GM12878 (cell line): ENCODE measurements around the gene PHRF1. TPM values are rescaled to one million over a fixed set of nuclear protein-coding genes. Genes with fewer than 3 reads are reported as not detected.

Source experiments
- ATAC-seq: fragments of 200-7000 bp; cut with Tn5 transposase; 3 replicates; pipeline ENCODE4 v1.9.1; 2020; ENCODE audit warnings: mild to moderate bottlenecking, moderate library complexity
- BruUV-seq: library from RNA; stranded (reverse); fragments of 400-500 nt; replicated peaks from 2 replicates; lab custom pipeline; 2021; lab: Mats Ljungman, UMichigan
- CTCF ChIA-PET: fragments of 300-600 bp; sonication (Branson Sonifier 250); formaldehyde crosslinking; extraction: SDS; loops from one replicate; lab custom pipeline; 2021; ENCODE audit warnings: inconsistent platforms; lab: Yijun Ruan, JAX
- POLR2A ChIA-PET: fragments of 350-600 bp; formaldehyde crosslinking; extraction: SDS; loops from one replicate; lab custom pipeline; 2021; ENCODE audit warnings: inconsistent platforms; lab: Charles Lee
- RAD21 ChIA-PET: fragments of 300-600 bp; sonication (Branson Sonifier 250); formaldehyde crosslinking; loops from one replicate; lab custom pipeline; 2023; ENCODE audit warnings: antibody characterized with exemption; ENCODE audit not compliant: unreplicated experiment; lab: Charles Lee
- SMC1A ChIA-PET: fragments of 300-600 bp; sonication (Branson Sonifier 250); formaldehyde crosslinking; loops from one replicate; lab custom pipeline; 2023; ENCODE audit not compliant: unreplicated experiment, uncharacterized antibody; lab: Charles Lee
- DNase-seq: peaks from one replicate; pipeline ENCODE4 v3.0.0-alpha.2; 2011; ENCODE audit warnings: low read depth, low spot score
- FAIRE-seq: peaks from 3 replicates; lab custom pipeline; 2011; peaks lifted over from hg19 to GRCh38; lab: Jason Lieb, UNC
- H2AFZ ChIP-seq: 2 replicates; pipeline ENCODE4 v1.6.0; 2011; ENCODE audit warnings: low read depth, low read length, control low read depth; ENCODE audit not compliant: control insufficient read depth
- H3K27ac ChIP-seq: 2 replicates; pipeline ENCODE4 v1.5.1; 2011; ENCODE audit warnings: control low read depth; ENCODE audit not compliant: control insufficient read depth, insufficient read depth
- H3K27me3 ChIP-seq, 2 experiments: replicated peaks in 1 of 2; 2 replicates each; pipeline versions ENCODE4 v1.6.0 to v1.6.1; 2011; ENCODE audit warnings: low read length in 1 of 2; ENCODE audit not compliant: control insufficient read depth in 2 of 2, insufficient read depth in 2 of 2
- H3K36me3 ChIP-seq, 2 experiments: 2 replicates each; pipeline ENCODE4 v1.5.1; 2011; ENCODE audit warnings: low read length in 1 of 2; ENCODE audit not compliant: control insufficient read depth in 2 of 2, insufficient read depth in 2 of 2
- H3K4me1 ChIP-seq: 2 replicates; pipeline ENCODE4 v1.6.1; 2011; ENCODE audit warnings: mild to moderate bottlenecking, low read length, moderate library complexity, mixed read lengths; ENCODE audit not compliant: control insufficient read depth, insufficient read depth
- H3K4me2 ChIP-seq: 2 replicates; pipeline ENCODE4 v1.6.0; 2011; ENCODE audit warnings: control low read depth; ENCODE audit not compliant: control insufficient read depth, insufficient read depth
- H3K4me3 ChIP-seq: fragments of 200-600 bp; sonication (generic); 2 replicates; pipeline ENCODE4 v1.5.1; 2016
- H3K79me2 ChIP-seq: 2 replicates; pipeline ENCODE4 v1.6.0; 2011; ENCODE audit warnings: low read length; ENCODE audit not compliant: control insufficient read depth, insufficient read depth
- H3K9ac ChIP-seq: 2 replicates; pipeline ENCODE4 v1.8.0; 2011; ENCODE audit warnings: low read length, control low read depth, mixed read lengths; ENCODE audit not compliant: control insufficient read depth, insufficient read depth
- H3K9me3 ChIP-seq: replicated peaks from 3 replicates; pipeline ENCODE4 v1.5.1; 2011; ENCODE audit warnings: mild to moderate bottlenecking, low read length; ENCODE audit not compliant: control insufficient read depth, insufficient read depth
- H4K20me1 ChIP-seq: 2 replicates; pipeline ENCODE4 v1.6.0; 2011; ENCODE audit not compliant: control insufficient read depth, insufficient read depth
- BACH1 ChIP-seq: fragments of 450-650 bp; IDR thresholded peaks from 2 replicates; pipeline ENCODE4 v1.6.1; 2017; ENCODE audit warnings: mild to moderate bottlenecking, borderline replicate concordance
- CBX5 ChIP-seq: sonication (generic); IDR thresholded peaks from 2 replicates; pipeline ENCODE4 v1.6.1; 2016; ENCODE audit warnings: low read depth, moderate library complexity, mild to moderate bottlenecking, inconsistent platforms
- EGR1 ChIP-seq, 2 experiments: IDR thresholded peaks; 1 replicate in 1 of 2; 2 replicates in 1 of 2; pipeline ENCODE4 v1.6.1; 2011 to 2012; ENCODE audit warnings: low read depth in 2 of 2, low read length in 2 of 2, borderline replicate concordance in 1 of 2, mild to moderate bottlenecking in 1 of 2, moderate library complexity in 1 of 2
- ETV6 ChIP-seq, 2 experiments: fragments of 450-650 bp in 1 of 2; IDR thresholded peaks in 1 of 2; conservative IDR thresholded peaks in 1 of 2; 2 replicates each; pipeline ENCODE4 v1.6.1; 2014; ENCODE audit warnings: antibody characterized with exemption in 1 of 2, borderline replicate concordance in 1 of 2, low read depth in 1 of 2, mild to moderate bottlenecking in 1 of 2, moderate library complexity in 1 of 2
- MXI1 ChIP-seq: fragments of 150-350 bp; IDR thresholded peaks from 2 replicates; pipeline ENCODE4 v1.6.1; 2011; ENCODE audit warnings: low read depth, mild to moderate bottlenecking, inconsistent platforms, low read length, improper control_type of control experiment
- RB1 ChIP-seq: fragments of 450-650 bp; formaldehyde crosslinking; IDR thresholded peaks from 2 replicates; pipeline ENCODE4 v1.6.1; 2017; ENCODE audit warnings: mild to moderate bottlenecking, borderline replicate concordance
- RCOR1 ChIP-seq: conservative IDR thresholded peaks from 2 replicates; pipeline ENCODE4 v1.6.1; 2012; ENCODE audit warnings: low read depth, low read length, improper control_type of control experiment
- SUPT20H ChIP-seq: IDR thresholded peaks from 2 replicates; pipeline ENCODE4 v1.6.1; 2011; ENCODE audit warnings: low read depth, mild to moderate bottlenecking, low read length, moderate library complexity, borderline replicate concordance; ENCODE audit not compliant: control insufficient read depth
- YBX1 ChIP-seq: fragments of 450-650 bp; IDR thresholded peaks from 2 replicates; pipeline ENCODE4 v1.6.1; 2016; ENCODE audit warnings: antibody characterized with exemption
- WGBS: methylation state at CpG from one replicate; pipeline ENCODE4 v1.1.6; 2016; ENCODE audit warnings: low lambda C conversion rate; ENCODE audit not compliant: insufficient replicate concordance, insufficient coverage; ENCODE audit errors: missing lambda C conversion rate; 5-methylcytosine and 5-hydroxymethylcytosine counted together
- in situ Hi-C: fragments of 300-500 bp; cut with MboI; formaldehyde crosslinking; loops from 9 replicates; pipeline ENCODE4 v1.14.3; 2018; ENCODE audit warnings: mixed read lengths
- intact Hi-C: fragments of 100-400 bp; cut with micrococcal nuclease; formaldehyde crosslinking; loops from one replicate; pipeline ENCODE4 v1.14.2; 2022; ENCODE audit not compliant: unreplicated experiment
- polyA plus RNA-seq, 11 experiments: library from polyadenylated mRNA; depleted of rRNA in 4 of 11; unstranded in 6 of 11; stranded (reverse) in 5 of 11; fragments of >200 nt; fragmentation: Nextera tagmentation in 4 of 11; fragmentation: Illumina TruSeq in 1 of 11; extraction: Ambion mirVana in 4 of 11; extraction: Trizol in 1 of 11; gene quantifications; 1 replicate in 1 of 11; 2 replicates in 10 of 11; pipeline versions ENCODE4 v1.2.1 to v1.2.3, GENCODE V29; 2011 to 2016; ENCODE audit warnings: inconsistent platforms in 2 of 11, missing spikeins in 2 of 11, low read depth in 1 of 11
- total RNA-seq, 4 experiments: library from RNA; depleted of rRNA in 3 of 4; stranded (reverse); fragments of >200 nt in 3 of 4; fragmentation: Illumina TruSeq in 1 of 4; extraction: Trizol in 1 of 4; gene quantifications; 2 replicates each; pipeline versions ENCODE4 v1.2.1 to v1.2.3, GENCODE V29; 2013 to 2021
- TF ChIP-seq, protein P1 (sequence below): IDR thresholded peaks from 2 replicates; pipeline ENCODE4 v1.6.1; 2011; ENCODE audit warnings: low read depth, mild to moderate bottlenecking, low read length, moderate library complexity, borderline replicate concordance; ENCODE audit errors: extremely low read depth

Gene PHRF1
- total and polyA plus RNA-seq, 10 of the 15 experiments (the other 5 are each of a cell fraction or from before 2014, with no cell fraction given): 0.13 to 43.5 (median 15.1) TPM

DNA sequence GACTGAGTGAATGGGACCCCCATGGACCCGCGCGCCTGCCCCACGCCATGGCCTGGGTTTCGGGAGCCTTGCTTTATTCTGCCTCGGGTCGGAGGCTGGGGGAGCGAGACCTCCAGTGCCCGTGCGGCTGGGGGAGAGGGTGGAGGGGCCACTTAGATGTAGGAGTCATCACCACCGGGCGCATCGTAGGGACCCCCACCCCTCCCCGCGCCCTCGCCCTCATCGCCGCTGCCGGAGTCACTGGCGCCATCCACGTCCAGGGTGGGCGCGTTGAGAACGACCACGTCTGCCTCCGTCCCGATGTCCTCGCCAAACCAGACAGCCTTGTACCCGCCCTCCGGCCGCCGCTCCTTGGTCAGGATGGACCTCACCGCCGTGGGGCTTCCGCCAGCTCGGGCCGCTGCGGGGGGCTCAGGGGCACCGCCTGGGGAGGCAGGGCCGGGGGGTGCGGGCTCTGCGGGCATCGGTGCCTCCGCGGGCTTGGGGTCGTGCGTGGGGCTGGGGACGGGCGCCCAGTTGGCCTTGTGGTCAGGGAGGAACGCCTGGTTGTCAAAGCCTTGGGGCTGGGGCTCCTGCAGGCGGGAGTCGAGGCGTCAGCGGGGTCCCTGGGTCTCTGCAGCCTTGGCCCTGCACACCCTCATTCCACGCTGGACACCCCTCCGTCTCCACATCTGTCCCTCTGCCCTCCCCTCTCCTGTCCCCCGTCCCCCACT is 41.1 kb downstream of the PHRF1 start:
- peaks cover 8% of the 10 kb centered on the region for H4K20me1 ChIP-seq
- TF ChIP-seq RCOR1: no peak
- TF ChIP-seq MXI1: no peak
- TF ChIP-seq ETV6 (conservative IDR thresholded peaks at IDR 0.05 in 1 of 2, IDR thresholded peaks at IDR 0.05 in 1 of 2; ENCODE audit: borderline replicate concordance in 1 of 2, low read depth in 1 of 2): no peak
- no peak for TF ChIP-seq RB1
- TF ChIP-seq CBX5: no peak
- no peak for TF ChIP-seq EGR1 (IDR thresholded peaks at IDR 0.05; ENCODE audit: borderline replicate concordance in 1 of 2, low read depth in 2 of 2, low read length in 2 of 2)
- no peak for TF ChIP-seq YBX1
- TF ChIP-seq SUPT20H: no peak
- TF ChIP-seq, protein P1, sequence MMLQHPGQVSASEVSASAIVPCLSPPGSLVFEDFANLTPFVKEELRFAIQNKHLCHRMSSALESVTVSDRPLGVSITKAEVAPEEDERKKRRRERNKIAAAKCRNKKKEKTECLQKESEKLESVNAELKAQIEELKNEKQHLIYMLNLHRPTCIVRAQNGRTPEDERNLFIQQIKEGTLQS: no peak
- TF ChIP-seq BACH1: no peak
- TF ChIP-seq, all 136 proteins: peak for 0
- Histone ChIP-seq H3K4me1 (peaks cover 14% of the 10 kb centered on the region), H3K36me3 (peaks cover 7 to 15% of the 10 kb centered on the region in 2 experiments; a peak in 3 of 4 replicates), H3K27ac (no peak overlapping the region), H3K9ac (no peak overlapping the region), H3K79me2 (peaks cover 26% of the 10 kb centered on the region), H2AFZ (no peak overlapping the region), H3K4me2 (no peak overlapping the region), H3K4me3 (no peak overlapping the region), H3K27me3 (no peaks in the 10 kb centered on the region), H3K9me3 (no peaks in the 10 kb centered on the region)
- DNase-seq: no peak
- RAD21 ChIA-PET: no interaction called here
- WGBS: 93% methylated on average over 31 of the region's 57 CpGs
- intact Hi-C loops: loop anchor here (5.0 kb wide), 1 partner anchor 105 kb away; no protein-coding TSS in a partner anchor
- BruUV-seq: no TSS peak
- CTCF ChIA-PET: no interaction called here
- POLR2A ChIA-PET: no interaction called here
- no peak for FAIRE-seq
- ATAC-seq: no peak
- SMC1A ChIA-PET: no interaction called here
- in situ Hi-C loops: no loop called here
